Inferior parietal cortex (tissue), 1 donor: ENCODE measurements around the gene KIF27.
"Not testable (repeated sequence)": the region's sequence is repeated elsewhere in the genome, so short reads cannot be mapped to it uniquely, and the experiment has no call there.

ENCODE experiments used
- DNase-seq: peaks from one replicate; pipeline ENCODE4 v3.0.0-alpha.2; 2016; ENCODE audit errors: extremely low spot score

KIF27 gene, protein sequence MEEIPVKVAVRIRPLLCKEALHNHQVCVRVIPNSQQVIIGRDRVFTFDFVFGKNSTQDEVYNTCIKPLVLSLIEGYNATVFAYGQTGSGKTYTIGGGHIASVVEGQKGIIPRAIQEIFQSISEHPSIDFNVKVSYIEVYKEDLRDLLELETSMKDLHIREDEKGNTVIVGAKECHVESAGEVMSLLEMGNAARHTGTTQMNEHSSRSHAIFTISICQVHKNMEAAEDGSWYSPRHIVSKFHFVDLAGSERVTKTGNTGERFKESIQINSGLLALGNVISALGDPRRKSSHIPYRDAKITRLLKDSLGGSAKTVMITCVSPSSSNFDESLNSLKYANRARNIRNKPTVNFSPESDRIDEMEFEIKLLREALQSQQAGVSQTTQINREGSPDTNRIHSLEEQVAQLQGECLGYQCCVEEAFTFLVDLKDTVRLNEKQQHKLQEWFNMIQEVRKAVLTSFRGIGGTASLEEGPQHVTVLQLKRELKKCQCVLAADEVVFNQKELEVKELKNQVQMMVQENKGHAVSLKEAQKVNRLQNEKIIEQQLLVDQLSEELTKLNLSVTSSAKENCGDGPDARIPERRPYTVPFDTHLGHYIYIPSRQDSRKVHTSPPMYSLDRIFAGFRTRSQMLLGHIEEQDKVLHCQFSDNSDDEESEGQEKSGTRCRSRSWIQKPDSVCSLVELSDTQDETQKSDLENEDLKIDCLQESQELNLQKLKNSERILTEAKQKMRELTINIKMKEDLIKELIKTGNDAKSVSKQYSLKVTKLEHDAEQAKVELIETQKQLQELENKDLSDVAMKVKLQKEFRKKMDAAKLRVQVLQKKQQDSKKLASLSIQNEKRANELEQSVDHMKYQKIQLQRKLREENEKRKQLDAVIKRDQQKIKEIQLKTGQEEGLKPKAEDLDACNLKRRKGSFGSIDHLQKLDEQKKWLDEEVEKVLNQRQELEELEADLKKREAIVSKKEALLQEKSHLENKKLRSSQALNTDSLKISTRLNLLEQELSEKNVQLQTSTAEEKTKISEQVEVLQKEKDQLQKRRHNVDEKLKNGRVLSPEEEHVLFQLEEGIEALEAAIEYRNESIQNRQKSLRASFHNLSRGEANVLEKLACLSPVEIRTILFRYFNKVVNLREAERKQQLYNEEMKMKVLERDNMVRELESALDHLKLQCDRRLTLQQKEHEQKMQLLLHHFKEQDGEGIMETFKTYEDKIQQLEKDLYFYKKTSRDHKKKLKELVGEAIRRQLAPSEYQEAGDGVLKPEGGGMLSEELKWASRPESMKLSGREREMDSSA (N-terminal part only)

DNA sequence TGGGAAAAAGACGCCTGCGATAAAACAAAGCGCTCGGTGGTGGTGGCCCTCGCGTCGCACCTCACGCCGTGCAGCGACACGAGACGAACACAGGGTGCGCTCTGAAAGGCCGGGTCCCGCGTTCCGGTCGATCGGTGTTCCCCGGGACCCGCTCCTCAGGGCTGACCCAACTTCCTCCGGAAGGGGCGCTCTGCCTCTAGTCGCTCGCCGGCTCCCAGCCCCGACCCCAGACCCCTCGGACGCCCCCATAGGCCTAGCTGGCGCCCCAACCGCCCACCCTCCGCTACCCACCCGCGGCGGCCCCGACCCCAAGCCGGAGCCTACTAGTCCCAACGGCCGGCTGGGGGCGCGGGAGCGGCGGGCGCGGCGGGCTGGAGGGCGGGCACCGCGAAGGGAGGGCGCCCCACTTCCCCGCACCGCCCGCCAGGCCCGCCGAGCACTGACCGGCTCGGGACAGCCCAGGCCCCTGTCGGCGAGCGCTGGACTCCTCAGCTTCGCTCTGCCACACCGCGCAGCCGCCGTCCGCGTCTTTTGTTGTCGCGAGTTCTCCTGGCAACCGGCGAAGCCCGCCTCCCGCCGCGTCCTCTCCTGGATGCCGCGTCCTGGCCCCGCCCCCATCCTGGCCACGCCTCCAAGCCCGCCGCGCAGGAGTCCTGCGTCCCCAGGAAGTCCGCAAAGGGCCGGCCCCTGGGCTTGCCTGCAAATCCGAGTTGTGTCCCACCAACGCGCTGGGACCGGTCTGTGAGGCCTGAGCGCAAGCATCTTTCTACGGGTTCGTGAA, at the start of gene KIF27:
Gene KIF27 (minus strand): TSS at position 506 of the 781 bp plus-strand sequence. CDS start 5,841 bp downstream, outside the sequence.
- DNase-seq = peak; percentile 94

DNA sequence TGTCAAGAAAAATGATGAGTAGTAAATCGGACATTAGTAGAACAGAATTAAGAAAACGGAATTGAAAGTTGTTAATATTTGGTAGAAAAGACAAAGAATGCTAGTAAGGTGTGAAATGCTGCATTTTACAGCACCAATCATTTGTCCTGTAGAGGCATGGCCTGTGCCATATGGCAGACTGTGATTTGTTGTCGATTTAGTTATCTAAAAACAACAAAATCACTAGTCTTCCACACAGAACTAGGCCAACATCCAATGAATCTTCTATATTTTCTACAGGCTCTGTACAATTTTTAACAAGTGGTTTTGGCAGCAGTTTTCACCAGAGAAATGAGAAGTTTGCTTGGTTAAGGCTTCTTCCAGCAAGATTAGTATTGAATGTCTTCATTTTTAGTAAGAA, 48.4 kb upstream of the KIF27 start:
- DNase-seq = no peak

DNA sequence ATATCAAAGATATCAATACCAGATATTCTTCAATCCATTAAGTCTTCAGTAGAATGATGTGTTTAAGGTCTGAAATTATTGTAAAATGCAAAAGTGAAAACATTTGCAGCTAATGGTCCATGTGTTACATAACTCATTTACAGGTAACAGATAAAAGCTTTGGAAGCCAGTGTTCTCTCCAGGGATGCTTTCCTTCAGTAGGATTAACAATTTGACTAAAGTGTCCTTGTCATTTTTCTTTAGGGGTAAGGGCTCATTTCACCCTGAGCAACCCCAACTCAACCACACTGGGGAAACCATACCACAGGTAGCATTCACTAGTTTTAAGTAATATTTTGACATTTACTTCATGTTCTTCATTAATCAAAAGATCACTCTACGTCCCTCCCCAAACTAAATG, 45.8 kb upstream of the KIF27 start:
- no peak for DNase-seq

DNA sequence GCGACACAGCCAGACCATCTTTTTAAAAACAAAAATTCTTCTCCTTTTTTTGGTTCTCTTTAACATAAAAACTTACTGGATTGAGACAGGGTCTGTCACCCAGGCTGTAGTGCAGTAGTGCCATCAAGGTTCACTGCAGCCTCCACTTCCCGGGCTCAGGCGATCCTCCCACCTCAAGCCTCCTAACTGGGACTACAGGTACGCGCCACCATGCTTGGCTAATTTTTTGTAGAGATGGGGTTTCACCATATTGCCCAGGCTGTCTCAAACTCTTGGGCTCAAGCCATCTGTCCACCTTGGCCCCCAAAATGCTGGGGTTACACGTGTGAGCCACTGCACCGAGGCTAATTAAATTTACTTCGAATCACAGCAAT, 45.0 kb upstream of the KIF27 start:
- no peak for DNase-seq

DNA sequence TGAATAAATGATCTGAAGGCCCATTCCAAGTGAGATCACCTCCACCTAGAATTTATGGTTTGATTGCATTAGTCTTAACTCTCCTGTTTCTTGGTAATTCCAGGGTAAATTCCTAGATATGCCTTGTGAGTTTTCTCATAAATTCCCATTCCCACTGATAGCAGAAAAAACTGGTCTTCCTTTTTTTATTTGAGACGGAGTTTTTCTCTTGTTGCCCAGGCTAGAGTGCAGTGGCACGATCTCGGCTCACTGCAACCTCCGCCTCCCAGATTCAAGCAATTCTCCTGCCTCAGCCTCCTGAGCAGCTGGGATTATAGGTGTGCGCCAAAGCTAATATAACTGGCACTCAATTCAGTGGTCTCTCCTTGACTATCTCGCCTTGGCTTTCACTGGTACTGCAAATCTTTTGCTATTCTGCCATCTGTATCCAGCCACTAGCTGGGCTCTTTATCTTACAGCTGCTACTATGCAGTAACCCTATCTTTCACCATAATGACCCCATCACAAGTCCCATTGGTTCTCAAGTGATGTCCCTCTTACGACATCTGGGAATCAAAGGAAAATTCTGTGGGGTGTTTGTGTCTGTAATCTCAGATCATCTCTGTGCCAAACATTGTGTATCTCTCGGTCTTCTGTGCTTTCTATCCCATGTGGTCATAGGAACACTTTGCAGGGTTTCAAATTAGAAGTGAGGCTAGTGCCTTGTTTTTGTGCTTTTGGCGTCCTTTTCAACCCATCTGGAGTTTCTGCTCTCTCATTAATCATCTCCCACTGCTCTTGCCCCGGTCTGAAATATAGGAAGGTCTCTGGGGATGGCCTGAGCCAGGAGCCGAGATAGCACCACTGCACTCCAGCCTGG, 44.3 kb upstream of the KIF27 start:
- DNase-seq = no peak

DNA sequence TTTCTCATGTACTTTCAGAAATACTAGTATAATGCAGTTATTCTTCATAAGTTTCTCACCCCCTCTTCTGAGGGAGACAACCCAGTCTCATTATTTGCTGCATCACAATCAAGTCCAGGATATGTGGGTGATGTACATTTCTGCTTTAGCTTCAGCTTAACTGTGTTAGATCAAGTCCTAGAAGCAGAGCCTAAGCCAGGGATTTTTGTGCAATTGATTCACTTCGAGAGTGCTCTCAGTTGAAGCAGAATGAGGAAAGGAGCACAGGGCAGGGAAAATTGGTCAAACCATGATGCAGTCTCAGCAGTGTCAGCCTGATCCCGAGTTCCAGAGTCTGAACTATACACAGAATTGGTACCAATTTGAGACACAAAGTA, 43.7 kb upstream of the KIF27 start:
- no peak for DNase-seq

DNA sequence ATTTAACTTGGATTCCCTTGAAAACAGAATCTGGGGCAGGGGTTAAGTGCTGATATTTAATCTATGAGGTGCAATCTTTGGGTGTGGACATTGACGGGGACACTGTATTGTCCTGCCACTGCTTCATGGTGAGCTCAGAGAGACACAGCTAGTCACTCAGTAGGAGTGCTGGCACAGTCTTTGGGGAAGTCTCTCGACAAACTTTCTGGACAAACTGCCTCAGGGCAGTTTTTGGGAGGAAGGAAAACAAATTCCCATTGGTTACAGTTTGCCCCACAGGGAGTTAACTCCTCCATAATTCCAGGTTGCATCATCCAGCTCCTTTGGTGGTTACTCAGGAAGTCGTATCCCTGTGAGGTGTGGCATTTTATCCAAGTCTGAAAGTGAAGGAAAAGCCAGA, 40.9 kb upstream of the KIF27 start:
- DNase-seq = no peak

DNA sequence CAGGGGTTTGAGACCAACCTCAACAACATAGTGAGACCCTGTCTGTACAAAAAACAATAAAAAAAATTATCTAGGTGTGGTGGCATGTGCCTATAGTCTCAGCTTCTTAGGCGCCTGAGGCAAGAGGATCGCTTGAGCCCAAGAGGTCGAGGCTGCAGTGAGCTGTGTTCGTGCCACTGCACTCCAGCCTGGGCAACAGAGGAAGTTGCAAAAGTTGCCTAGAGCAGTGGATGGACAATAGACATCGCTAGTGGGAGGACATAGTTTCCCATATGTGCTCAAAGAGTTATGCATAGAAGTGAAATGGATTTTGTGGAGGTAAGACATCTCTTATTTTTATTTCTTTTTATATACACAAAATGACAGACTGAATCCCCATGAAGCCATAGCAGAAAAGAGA, 39.8 kb upstream of the KIF27 start:
- DNase-seq = no peak

DNA sequence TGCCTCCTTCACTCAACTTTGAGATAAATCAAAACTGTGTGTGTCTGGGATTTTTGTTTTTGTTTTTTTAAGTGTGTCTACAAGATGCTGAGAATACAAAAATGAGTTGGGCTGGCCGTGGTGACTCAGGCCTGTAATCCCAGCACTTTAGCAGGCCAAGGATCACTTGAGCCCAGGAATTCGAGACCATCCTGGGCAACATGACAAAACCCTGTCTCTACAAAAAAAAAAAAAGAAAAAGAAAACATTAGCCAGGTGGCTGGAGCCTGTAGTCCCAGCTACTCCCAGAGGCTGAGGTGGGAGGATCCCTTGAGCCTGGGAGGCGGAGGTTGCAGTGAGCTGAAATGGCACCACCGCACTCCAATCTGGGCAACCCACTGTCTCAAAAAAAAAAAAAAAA, 37.8 kb upstream of the KIF27 start:
- DNase-seq = no peak

DNA sequence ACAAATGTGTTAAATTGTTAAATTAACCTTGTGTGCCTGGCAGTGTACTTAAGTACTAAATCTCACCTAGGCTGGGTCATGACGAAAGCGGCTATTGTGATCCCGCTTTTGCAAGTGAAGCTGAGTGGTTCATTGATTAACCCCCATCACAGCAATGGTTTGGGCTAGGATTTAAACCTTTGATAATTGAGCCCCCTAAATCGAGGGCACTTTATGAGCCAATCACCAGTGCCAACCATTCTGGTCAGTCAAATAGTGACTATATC, 35.9 kb upstream of the KIF27 start:
- no peak for DNase-seq

DNA sequence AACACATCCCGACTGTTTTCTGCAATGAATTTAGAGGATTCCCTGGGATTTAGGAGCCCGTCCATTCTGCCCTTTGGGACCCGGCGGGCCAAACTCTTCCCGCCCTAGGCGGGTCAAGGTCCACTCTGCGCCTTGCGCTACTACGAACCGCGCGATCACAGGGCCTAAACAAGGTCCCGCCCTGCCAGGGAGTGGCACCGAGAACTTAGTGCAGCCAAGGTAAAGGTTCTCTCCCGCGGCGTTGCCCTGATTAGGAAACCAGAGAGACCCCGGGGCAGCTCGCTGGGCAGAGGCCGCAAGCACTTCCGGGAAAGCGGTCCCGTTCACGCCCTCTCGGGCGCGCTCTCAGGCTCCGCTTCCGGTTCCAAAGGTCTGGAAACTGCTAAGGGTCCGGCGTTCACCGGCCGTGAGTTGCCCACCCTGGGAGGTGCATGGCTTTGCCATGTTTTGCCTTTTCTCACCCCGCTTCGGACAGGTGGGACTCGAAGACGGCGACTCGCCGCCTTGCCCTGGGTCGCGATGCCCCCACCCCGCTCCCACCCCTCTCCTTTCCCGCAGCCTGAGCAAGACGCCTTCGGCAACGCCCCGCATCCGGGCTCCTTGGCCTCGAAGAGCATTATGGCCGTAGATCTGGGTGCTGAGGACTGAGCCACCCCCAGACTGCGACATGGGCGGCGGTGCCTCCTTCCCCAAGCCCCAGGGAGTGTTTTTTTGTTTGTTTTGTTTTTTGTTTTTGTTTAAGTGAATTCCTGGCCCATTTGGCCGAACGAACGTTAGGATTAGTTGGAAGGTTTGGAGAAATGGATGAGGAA, 35.4 kb upstream of the KIF27 start:
- peak; percentile 73 for DNase-seq

DNA sequence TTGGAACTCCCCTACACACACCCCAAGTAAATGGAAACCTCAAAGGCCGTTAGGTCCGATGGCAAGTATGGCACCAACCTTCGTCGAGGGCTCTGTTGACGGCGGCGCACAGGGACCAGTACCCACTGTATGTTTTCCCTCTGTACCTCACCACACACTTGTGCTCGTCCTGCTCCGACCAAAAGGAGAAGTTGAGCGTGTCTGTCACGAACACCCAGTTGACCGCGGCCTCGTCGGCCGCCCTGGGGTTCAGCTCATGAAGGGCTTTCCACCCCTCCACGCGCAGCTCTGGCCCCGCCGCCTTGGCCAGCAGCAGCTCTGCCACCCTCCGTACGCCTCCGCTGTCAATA, 34.8 kb upstream of the KIF27 start:
- DNase-seq = no peak

DNA sequence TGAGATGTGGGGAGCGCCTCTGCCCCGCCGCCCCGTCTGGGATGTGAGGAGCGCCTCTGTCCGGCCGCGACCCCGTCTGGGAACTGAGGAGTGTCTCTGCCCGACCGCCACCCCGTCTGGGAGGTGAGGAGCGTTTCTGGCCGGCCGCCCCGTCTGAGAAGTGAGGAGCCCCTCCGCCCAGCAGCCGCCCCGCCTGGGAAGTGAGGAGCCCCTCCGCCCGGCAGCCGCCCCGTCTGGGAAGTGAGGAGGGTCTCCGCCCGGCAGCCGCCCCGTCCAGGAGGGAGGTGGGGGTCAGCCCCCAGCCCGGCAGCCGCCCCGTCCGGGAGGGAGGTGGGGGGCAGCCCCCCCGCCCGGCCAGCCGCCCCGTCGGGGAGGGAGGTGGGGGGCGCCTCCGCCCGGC, 26.9 kb upstream of the KIF27 start:
- DNase-seq = not testable (repeated sequence)

DNA sequence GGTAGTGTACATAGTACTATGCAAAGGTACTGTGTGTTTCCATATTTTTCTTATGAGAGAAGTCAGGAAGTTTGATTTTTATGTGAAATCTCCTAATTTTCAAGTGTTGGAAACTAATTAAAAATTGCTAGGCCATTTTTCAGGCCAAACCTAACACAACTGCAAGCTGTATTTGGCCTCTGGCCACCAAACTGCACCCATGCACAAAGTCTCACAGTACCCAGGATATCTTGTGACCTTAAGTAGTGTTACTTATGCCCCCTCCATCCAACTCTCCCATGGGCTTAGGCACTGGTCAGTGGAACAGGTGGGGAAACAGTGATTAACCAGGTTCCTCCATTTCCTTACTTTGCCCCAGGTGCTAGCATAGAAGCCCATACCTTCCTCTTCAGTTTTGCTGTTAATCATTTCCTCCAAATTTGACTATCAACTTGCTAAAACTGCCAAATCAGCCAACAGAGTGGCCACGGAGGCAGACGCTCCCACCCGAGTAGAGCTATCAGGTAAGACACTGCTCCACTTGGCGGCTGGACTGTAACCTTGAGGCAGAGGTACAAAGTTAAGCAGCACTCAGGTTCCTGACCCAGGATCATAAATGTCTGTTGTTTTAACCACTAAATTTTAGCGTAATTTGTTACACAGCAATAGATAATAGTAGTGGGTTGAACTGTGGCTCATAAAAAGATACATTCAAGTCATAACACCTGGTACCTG, 19.5 kb upstream of the KIF27 start:
- no peak for DNase-seq

DNA sequence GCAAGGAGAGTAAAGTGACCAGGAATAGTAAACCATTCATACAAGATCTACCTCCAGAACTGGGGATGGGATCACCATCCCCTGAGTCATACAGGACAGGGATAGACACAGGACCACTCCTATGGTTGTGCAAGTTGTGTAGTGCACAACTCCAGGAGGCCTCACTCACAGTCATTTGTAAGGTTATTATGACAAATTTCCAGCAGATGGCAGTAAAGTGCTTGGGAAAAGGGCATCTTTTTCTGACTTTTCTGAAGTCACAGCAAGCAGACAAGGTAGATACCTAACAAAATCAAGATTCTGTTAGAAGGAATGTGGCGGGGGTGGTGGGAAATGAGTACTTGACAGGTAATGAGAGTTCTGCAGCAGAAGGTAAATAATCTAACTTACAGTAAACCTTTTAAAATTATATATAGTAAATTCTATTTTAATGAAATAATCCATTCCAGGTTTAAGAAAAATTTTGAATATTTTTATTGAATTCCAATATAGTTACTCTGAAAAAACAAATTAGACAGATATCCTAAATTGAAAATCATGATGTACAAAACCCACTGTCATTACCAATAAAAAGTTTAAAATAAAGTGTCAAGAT, 16.7 kb upstream of the KIF27 start:
- peak; percentile 94 for DNase-seq

DNA sequence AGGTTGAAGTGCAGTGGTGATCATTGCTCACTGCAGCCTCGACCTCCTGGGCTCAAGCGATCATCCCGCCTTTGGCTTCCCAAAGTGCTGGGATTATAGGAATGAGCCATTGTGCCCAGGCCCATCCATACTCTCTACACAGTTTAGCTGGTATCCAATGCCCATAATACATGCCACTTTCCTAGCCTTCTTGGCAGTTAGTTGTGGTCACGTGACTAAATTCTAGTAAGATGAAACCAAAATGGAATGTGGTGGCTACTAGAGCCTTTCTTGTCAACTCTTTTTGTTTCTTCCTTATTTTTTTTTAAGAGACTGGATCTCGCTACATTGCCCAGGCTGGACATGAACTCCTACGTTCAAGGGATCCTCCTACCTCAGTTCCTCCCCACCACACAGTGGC, 15.3 kb upstream of the KIF27 start:
- DNase-seq = no peak

DNA sequence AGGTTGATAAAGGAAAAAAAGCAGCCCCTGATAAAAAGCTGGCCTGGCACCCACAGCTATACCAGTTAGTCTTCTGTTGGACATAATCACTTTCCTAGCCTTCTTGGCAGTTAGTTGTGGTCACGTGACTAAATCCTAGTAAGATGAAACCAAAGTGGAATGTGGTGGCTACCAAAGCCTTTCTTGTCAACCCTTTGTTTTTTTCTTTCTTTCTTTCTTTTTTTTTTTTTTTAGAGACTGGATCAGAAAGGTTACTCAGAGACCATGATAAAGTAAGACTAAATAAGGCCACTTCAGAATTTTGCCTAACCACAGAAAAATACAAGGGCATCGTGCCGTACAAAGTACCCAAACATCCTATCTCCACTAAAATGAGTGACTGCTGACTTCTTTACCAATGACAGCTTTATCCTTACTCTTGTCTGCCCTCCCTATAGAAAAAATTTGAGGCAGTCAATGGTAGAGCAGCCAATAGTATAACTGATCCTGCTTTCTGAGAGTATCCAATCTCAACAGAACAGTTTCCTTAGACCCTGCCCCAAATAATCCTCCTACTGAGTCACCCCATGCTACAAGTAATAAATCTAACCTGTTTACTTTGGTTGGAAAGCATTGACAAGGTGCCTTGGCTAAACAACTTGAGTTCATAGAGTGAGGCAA, 14.2 kb upstream of the KIF27 start:
- no peak for DNase-seq

DNA sequence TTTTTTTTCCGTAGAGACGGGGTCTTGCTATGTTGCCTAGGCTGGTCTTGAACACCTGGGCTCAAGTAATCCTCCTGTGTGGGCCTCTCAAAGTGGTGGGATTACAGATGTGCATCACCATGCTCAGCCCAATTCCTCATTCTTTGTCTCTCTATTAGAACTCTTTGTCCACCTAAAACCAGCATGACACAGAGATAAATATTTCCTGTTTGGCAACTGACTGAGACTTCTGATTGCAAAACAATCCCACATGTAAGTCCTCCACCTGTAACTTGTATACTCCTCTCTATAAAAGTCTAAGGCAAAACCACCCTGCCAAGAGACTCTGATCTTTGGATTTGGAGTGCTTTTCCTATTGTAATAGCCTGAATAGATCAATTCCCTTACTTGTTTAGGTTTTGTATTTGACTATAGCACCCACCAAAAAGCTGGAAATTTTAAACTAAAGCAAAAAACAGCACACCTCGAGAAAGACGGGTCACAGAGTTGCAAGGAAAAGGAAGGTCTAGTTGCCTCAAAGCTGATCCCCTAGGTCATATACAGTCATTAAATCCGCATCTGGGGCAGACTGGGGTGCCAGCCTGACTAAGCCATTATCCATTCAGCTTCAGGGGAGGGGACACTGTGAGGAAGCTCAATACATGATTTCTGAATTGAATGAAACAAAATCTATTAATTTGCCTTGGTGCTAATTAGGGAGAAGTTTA, 13.5 kb upstream of the KIF27 start:
- DNase-seq = no peak
